ENCODE data around the gene SPOUT1.

DNA sequence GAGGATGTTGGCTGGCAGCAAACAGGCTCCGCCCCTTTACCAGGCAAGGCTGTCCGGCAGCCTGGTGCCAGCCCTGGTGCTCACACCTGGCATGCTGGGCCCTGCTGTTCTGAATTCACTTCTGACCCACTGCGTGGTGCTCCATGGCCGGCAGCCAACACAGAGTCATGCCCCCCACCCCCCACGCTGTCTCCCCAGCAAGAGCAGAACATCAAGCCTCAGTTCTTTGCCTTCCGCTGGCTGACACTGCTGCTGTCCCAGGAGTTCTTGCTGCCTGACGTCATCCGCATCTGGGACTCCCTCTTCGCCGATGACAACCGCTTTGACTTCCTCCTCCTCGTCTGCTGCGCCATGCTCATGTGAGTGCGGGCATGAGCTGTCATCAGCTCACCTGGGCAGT, 23.9 kb downstream of the SPOUT1 start:
- TF ChIP-seq, protein P1, sequence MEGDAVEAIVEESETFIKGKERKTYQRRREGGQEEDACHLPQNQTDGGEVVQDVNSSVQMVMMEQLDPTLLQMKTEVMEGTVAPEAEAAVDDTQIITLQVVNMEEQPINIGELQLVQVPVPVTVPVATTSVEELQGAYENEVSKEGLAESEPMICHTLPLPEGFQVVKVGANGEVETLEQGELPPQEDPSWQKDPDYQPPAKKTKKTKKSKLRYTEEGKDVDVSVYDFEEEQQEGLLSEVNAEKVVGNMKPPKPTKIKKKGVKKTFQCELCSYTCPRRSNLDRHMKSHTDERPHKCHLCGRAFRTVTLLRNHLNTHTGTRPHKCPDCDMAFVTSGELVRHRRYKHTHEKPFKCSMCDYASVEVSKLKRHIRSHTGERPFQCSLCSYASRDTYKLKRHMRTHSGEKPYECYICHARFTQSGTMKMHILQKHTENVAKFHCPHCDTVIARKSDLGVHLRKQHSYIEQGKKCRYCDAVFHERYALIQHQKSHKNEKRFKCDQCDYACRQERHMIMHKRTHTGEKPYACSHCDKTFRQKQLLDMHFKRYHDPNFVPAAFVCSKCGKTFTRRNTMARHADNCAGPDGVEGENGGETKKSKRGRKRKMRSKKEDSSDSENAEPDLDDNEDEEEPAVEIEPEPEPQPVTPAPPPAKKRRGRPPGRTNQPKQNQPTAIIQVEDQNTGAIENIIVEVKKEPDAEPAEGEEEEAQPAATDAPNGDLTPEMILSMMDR (IDR thresholded peaks at IDR 0.05; ENCODE audit: insufficient read depth, low read depth, low read length) = no peak
- no peak for TF ChIP-seq EZH2 (IDR thresholded peaks at IDR 0.05; ENCODE audit: insufficient read depth, low read length)

Measured in astrocyte (in vitro differentiated cells and primary cell).